CD4-positive, alpha-beta T cell treated with Interleukin-12 subunit alpha and Interleukin-12 subunit beta, for 1 hour (primary cell): ENCODE measurements around the gene ZNF791.
A peak's percentile ranks its signal among the peaks of the same experiment; 100 is the strongest.
"Not testable (repeated sequence)": the region's sequence is repeated elsewhere in the genome, so short reads cannot be mapped to it uniquely, and the experiment has no call there.

Experiments used
- DNase-seq: peaks from one replicate; pipeline ENCODE4 v3.0.0-alpha.2; 2020

Gene ZNF791

GRCh38 chr19:12610540-12611360, at the start of gene ZNF791, which contains the start of gene ZNF490:
Gene ZNF791 (plus strand): TSS chr19:12610920. CDS start chr19:12611080, 160 bp downstream.
Gene ZNF490 (minus strand): TSS chr19:12610813. CDS start chr19:12610680, 133 bp downstream.
- peak; percentile 97 for DNase-seq

- DNase-seq: peak; percentile 90
These were observed 46.6 kb upstream of the ZNF791 start for GRCh38 chr19:12564016-12564664.

DNA sequence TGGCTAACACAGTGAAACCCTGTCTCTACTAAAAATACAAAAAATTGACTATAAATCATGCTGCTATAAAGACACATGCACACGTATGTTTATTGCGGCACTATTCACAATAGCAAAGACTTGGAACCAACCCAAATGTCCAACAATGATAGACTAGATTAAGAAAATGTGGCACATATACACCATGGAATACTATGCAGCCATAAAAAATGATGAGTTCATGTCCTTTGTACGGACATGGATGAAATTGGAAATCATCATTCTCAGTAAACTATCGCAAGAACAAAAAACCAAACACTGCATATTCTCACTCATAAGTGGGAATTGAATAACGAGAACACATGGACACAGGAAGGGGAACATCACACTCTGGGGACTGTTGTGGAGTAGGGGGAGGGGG, 44.3 kb upstream of the ZNF791 start:
- DNase-seq: not testable (repeated sequence)

DNA sequence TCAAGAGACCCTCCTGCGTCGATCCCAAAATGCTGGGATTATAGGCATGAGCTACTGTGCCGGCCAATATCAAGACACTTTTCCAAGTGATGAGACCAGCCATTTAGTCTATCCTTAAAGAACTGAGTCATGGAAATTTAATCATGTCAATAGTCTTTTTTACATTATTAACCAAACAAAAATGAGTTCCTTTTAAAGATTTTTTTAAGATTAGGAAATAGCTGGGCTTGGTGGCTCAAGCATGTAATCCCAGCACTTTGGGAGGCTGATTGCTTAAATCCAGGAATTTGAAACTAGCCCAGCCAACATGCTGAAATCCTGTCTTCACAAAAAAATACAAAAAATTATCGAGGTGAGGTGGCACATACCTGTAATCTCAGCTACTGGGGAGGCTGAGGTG, 42.8 kb upstream of the ZNF791 start:
- no peak for DNase-seq

DNA sequence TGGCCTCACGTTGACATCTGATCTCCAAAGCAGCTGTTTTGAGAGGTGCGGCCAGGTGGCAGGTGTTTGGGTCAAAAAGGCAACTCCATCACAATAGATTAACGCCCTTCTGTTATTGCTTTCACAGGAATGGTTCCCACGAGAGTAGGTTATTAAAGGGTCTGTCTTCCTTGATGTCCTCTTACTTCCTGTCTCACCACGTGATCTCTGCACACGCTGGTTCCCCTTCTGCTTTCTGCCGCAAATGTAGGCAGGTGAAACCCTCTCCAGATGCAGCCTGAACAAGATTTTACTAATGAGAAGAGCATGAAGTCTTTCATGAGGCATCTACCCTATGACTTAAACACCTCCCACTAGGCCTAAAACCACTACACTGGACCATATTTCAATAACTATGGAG, 36.7 kb upstream of the ZNF791 start:
- DNase-seq: no peak

- DNase-seq: no peak
These were observed 32.1 kb upstream of the ZNF791 start for GRCh38 chr19:12578641-12579040.

DNA sequence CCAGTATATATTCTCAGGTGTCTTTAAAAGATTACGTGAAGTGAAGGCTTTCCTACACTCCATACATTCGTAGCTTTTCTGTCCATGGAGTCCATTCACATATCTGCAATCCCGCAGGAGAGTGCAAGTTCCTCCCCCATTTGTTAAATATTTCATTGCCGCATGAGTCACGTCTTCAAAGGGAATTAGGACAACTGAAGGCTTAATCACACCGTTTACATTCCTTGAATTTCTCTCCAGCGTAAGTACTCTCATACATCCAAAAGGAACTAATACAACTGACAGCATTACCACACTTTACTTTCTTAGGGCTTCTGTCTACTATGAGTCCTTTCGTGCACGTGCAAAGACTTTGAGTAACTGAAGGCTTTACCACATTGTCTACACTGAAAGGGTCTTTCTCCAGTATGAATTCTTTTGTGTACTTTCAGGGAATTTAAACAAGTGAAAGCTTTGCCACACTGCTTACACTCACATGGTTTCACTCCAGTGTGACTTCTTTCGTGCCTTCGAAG, 30.5 kb upstream of the ZNF791 start:
- DNase-seq: no peak

GRCh38 chr19:12581100-12581499, 29.6 kb upstream of the ZNF791 start:
- DNase-seq: no peak

GRCh38 chr19:12596485-12596884, 14.2 kb upstream of the ZNF791 start:
- DNase-seq: no peak

DNA sequence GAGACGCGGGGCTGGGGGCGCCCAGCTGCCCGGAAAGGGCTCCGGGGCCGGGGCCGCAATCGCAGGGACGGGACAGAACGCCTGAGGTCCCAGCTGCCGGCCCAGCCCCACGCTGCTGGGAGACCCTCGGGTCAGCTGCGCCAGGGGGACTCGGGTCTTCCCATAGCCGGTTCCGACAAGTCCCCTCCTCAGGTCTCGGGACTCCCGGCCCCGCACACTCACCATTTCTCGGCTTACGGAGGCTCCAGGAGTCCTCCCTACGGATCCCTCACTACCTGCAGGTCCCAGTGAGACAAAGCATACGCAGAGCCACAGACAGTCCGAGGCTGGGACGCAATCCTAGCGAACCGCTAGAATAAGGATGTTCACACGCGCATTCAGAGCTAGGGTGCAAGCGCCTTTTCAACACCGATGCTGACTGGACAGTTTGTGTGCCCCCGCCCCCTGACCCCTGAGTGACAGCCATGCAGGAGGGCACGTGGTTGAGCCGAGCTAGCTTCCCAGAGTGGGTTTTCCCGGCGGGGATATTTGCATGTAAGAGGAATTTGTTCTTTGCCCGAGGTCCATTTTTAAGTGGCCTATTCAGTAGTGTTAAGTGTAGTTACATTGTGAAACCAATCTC, 13.7 kb upstream of the ZNF791 start:
- DNase-seq: no peak

GRCh38 chr19:12597594-12597993, 13.1 kb upstream of the ZNF791 start:
- no peak for DNase-seq

DNA sequence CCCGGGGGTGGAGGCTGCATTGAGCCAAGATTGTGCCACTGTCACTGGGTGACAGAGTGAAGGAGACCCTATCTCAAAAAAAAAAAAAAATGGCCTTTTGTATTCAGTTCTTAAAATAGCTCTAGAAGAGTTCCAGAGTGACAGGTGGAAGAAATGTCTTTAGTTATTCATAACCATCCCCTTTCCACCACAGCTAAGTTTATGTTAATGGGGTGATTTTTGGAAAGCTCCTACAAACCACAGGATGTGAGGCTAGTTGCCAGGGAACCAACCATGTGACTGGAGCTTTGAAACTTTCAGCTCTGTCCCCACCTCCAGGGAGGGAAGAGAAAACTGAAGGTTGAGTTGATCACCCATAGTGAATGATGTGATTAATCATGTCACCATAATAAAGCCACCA, 7.0 kb upstream of the ZNF791 start:
- peak; percentile 68 for DNase-seq

- DNase-seq: no peak
These were observed 3.9 kb upstream of the ZNF791 start for GRCh38 chr19:12606796-12607195.

DNA sequence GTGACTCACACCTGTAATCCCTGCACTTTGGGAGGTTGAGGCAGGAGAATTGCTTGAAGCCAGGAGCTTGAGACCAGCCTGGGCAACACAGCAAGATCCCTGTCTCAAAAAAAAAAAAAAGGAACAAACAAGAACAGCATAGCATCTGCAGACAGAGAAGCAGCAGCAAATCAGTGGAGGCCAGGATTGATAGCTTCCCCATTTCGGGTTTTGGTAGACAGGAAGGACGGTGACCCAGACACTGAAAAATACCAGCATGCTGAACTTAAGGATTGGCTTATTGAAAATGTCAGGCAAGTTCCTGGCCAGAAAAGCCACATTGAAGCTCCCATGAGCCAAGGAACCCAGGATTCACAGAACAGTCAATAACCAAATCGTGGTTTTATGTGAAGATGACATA, 3.1 kb upstream of the ZNF791 start:
- DNase-seq: no peak

DNA sequence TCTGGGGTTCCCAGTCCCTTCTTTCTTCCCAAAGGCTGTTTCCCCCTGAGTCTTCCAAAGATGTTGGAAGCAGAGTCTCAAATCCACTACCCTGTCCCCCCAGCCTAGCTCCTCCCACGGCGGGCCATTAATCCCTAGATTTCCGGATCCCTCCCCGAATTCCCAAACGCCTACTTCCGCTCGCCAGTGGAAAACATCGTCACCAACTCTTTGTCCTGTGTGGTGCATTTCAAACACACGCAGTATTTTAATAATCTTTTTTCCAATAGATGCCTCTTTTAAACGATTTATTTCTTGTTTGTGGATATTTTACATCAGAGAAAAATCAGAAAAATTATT, 610 bp downstream of the ZNF791 start:
- no peak for DNase-seq

DNA sequence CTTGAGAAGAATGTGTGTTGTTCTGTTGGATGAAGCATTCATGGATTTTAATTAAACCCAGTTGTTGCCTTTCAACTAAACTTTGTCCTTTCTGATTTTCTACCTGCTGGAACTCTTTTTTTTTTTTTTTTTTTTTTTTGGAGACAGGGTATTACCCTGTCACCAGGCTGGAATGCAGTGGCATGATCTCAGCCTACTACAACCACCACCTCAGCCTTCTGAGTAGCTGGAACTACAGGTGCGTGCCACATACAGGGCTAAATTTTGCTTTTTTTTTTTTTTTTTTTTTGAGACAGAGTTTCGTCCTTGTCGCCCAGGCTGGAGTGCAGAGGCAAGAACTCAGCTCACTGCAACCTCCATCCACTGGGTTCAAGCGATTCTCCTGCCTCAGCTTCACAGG, 6.9 kb downstream of the ZNF791 start:
- no peak for DNase-seq

DNA sequence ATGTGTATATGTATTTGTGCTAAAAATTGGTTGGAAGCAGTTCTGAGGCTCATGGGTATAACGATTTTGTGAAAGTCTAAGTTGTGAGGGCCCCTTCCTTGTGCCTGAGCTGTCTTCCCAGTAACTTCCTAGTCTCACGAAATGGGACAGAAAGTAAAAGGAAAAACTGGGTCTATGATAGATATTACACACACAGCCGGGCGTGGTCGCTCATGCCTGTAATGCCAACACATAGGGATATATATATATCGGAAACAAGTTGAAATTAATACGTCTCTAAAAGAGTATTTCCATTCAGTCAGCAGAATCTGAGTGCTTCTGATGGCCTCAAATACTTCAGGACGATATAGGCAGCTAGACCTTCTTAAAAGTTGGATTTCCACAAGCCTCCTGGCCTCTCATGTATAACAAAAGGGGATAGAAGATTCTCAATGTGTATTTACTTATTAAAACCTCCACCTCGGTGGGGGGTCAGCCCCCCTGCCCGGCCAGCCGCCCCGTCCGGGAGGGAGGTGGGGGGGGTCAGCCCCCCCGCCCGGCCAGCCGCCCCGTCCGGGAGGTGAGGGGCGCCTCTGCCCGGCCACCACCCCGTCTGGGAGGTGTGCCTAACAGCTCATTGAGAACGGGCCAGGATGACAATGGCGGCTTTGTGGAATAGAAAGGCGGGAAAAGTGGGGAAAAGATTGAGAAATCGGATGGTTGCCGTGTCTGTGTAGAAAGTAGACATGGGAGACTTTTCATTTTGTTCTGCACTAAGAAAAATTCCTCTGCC, 10.7 kb downstream of the ZNF791 start:
- DNase-seq: not testable (repeated sequence)

DNA sequence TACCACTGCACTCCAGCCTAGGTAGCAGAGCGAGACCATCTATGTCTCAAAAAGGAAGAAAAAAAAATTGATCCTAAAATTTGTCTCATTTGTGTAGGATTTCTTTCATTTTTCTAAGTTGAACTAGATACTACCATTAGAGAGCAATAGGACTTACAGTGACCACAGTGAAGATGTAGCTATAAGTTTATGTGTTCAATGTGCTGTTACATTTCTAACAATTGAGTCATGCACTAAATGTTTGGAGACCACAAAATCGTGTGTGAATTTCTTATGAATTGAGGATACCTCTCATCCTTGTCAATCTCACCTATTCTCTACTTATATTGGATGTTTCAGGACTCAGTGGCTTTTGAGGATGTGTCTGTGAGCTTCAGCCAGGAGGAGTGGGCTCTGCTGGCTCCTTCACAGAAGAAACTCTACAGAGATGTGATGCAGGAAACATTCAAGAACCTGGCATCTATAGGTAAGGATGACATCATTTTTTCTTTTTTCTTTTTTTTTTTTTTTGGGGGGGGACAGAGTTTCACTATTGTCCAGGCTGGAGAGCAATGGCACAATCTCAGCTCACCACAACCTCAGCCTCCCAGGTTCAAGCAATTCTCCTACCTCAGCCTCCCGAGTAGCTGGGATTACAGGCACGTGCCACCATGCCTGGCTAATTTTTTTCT, 12.8 kb downstream of the ZNF791 start:
- no peak for DNase-seq

GRCh38 chr19:12626958-12627357, 16.2 kb downstream of the ZNF791 start:
- no peak for DNase-seq

DNA sequence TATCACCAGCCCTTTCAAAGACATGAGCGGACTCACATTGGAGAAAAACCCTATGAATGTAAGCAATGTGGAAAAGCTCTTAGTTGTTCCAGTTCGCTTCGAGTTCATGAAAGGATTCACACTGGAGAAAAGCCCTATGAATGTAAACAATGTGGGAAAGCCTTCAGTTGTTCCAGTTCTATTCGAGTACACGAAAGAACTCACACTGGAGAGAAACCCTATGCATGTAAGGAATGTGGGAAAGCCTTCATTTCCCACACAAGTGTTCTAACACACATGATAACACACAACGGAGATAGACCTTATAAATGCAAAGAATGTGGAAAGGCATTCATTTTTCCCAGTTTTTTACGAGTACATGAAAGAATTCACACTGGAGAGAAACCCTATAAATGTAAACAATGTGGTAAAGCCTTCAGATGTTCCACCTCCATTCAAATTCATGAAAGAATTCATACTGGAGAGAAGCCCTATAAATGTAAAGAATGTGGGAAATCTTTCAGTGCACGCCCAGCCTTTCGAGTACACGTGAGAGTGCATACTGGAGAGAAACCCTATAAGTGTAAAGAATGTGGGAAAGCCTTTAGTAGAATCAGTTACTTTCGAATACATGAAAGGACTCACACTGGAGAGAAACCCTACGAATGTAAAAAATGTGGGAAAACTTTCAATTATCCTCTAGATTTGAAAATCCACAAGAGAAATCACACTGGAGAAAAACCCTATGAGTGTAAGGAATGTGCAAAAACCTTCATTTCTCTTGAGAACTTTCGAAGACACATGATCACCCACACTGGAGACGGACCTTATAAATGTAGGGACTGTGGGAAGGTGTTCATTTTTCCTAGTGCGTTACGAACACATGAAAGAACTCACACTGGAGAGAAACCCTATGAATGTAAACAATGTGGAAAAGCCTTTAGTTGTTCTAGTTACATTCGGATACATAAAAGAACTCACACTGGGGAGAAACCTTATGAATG, 17.6 kb downstream of the ZNF791 start:
- DNase-seq: no peak

- DNase-seq: no peak
These were observed 18.5 kb downstream of the ZNF791 start for GRCh38 chr19:12629215-12629614.
